Heart right ventricle (tissue), 16 donors: ENCODE results near the gene SYCP2. TPM values are rescaled to one million over a fixed set of nuclear protein-coding genes. Genes with fewer than 3 reads are reported as not detected.
A peak's percentile ranks its signal among the peaks of the same experiment; 100 is the strongest.

Experiments
- ATAC-seq, 8 donors: fragments of 200-7000 bp; cut with Tn5 transposase; one replicate each; pipeline ENCODE4 v1.9.1; 2020; ENCODE audit warnings: mild to moderate bottlenecking in 8 of 8, moderate library complexity in 8 of 8, moderate number of reproducible peaks in 1 of 8
- DNase-seq, 2 donors: peaks; one replicate each; pipeline ENCODE4 v3.0.0-alpha.2; 2020
- H3K27ac ChIP-seq, 10 donors: fragments of 200-600 bp; sonication (generic) in 2 of 10; one replicate each; pipeline versions ENCODE4 v1.5.0 to v1.8.0; 2020 to 2022; ENCODE audit warnings: mild to moderate bottlenecking in 3 of 10
- H3K27me3 ChIP-seq, 7 donors: fragments of 200-600 bp; one replicate each; pipeline ENCODE4 v1.8.0; 2021 to 2022; ENCODE audit warnings: mild to moderate bottlenecking in 2 of 7
- H3K36me3 ChIP-seq, 9 donors: fragments of 200-600 bp; sonication (generic) in 1 of 9; one replicate each; pipeline versions ENCODE4 v1.5.0 to v1.8.0; 2020 to 2022; ENCODE audit warnings: mild to moderate bottlenecking in 2 of 9
- H3K4me1 ChIP-seq, 9 donors: fragments of 200-600 bp; sonication (generic) in 1 of 9; one replicate each; pipeline versions ENCODE4 v1.5.0 to v1.8.0; 2020 to 2022; ENCODE audit warnings: mild to moderate bottlenecking in 4 of 9
- H3K4me3 ChIP-seq, 10 donors: fragments of 200-600 bp; sonication (generic) in 2 of 10; one replicate each; pipeline versions ENCODE4 v1.5.0 to v1.8.0; 2020 to 2022; ENCODE audit warnings: mild to moderate bottlenecking in 7 of 10, moderate library complexity in 2 of 10
- H3K9me3 ChIP-seq, 11 donors: fragments of 200-600 bp in 10 of 11; sonication (generic) in 2 of 11; one replicate each; pipeline versions ENCODE4 v1.5.0 to v1.8.0; 2013 to 2022; ENCODE audit warnings: mild to moderate bottlenecking in 2 of 11, control low read depth in 1 of 11, moderate library complexity in 1 of 11
- WGBS, 2 donors: extraction: QIAGEN DNeasy Blood & Tissue Kit; methylation state at CpG; one replicate each; pipeline ENCODE4 v1.1.7; 2013; ENCODE audit warnings: inconsistent platforms in 1 of 2; 5-methylcytosine and 5-hydroxymethylcytosine counted together
- intact Hi-C, 10 donors: fragments of 100-400 bp; cut with DNase I; formaldehyde crosslinking; loops; one replicate each; pipeline versions ENCODE4 v1.11.1 to v1.14.2; 2022
- polyA plus RNA-seq, 2 donors: library from polyadenylated mRNA; stranded (reverse); fragments of 200-250 nt; gene quantifications; one replicate each; pipeline ENCODE4 v1.2.3, GENCODE V29; 2013
- total RNA-seq, 10 donors: library from RNA; stranded (reverse); fragmentation: NEBNext Ultra II Directional in 3 of 10; extraction: Animal tissue kit (Norgen Biotek cat#: 25700) in 3 of 10; gene quantifications; one replicate each; pipeline versions ENCODE4 v1.2.1 to v1.2.4, GENCODE V29; 2021 to 2023
- TF ChIP-seq, protein P1 (sequence below), 9 donors: fragments of 200-600 bp; sonication (generic) in 2 of 9; IDR thresholded peaks; one replicate each; pipeline versions ENCODE4 v1.5.0 to v1.8.0; 2021 to 2022; ENCODE audit warnings: antibody characterized with exemption in 9 of 9, mild to moderate bottlenecking in 5 of 9, moderate library complexity in 1 of 9
- donor health status: Arrhythmogenic right ventricular cardiomyopathy.
- donor health status: ischemic (EF 13 %, LVEDD 7.1; RV severe dilation, severe dysfunction).
- donor health status: healthy with polysubstance abuse.
- donor health status: DM: no; HTN: yes; CAD: no.
- donor health status: DM: no; HTN: no; CAD: no.
- donor health status: ischemic (EF 25% LVEDD 6.9; RV normal size, moderate dysfunction).
- donor health status: ischemic (EF 25% LVEDD 5.7; RV mildly dilated, moderate dysfunction).
- donor health status: healthy.
- donor health status: DM: yes; HTN: yes; CAD: no.
- donor health status: Ischemic cardiomyopathy.
- donor health status: ischemic (EF 35%, LVEDD 5.7; RV mildly dilated, moderate dysfunction).
- donor health status: nonischemic (EF 11% LVEDD 7.7; RV severe dilation, severe dysfunction).
- donor health status: DM: yes; HTN: yes; CAD: no.
- donor health status: PGD.
- donor health status: ischemic (EF 29% LVEDD 5.4; RV normal size, mild dysfunction).
- donor health status: nonischemic (EF 23%, LVEDD 6.1; RV moderate dilation, normal function).

Gene SYCP2
- total and polyA plus RNA-seq, 12 donors = 0.45 to 7.5 (median 0.93) TPM

GRCh38 chr20:59932616-59933295 is 681 bp downstream of the SYCP2 start:
- 81 to 84% methylated on average over 71 to 72 of the region's 72 CpGs for WGBS, 2 donors
- Histone ChIP-seq H3K27ac (peak overlapping the region in 3 of 10 donors; percentile 82 to 88 (median 84)), H3K36me3 (peaks cover 0 to 6% (median 0%) of the 10 kb centered on the region in 9 donors), H3K9me3 (no peaks in the 10 kb centered on the region), H3K4me1 (peaks cover 0 to 37% (median 27%) of the 10 kb centered on the region in 9 donors), H3K27me3 (no peaks in the 10 kb centered on the region), H3K4me3 (peak overlapping the region in 9 of 10 donors; percentile 62 to 97 (median 77))
- intact Hi-C loops = loop anchor here in 1 of 10 donors (10.0 kb wide), 1 partner anchor 148 kb away; no protein-coding TSS in a partner anchor
- DNase-seq = peak in 1 of 2 donors; percentile 10
- TF ChIP-seq, protein P1, sequence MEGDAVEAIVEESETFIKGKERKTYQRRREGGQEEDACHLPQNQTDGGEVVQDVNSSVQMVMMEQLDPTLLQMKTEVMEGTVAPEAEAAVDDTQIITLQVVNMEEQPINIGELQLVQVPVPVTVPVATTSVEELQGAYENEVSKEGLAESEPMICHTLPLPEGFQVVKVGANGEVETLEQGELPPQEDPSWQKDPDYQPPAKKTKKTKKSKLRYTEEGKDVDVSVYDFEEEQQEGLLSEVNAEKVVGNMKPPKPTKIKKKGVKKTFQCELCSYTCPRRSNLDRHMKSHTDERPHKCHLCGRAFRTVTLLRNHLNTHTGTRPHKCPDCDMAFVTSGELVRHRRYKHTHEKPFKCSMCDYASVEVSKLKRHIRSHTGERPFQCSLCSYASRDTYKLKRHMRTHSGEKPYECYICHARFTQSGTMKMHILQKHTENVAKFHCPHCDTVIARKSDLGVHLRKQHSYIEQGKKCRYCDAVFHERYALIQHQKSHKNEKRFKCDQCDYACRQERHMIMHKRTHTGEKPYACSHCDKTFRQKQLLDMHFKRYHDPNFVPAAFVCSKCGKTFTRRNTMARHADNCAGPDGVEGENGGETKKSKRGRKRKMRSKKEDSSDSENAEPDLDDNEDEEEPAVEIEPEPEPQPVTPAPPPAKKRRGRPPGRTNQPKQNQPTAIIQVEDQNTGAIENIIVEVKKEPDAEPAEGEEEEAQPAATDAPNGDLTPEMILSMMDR (IDR thresholded peaks at IDR 0.05) = no peak
- no peak for ATAC-seq

- Histone ChIP-seq H3K27me3 (no peaks in the 10 kb centered on the region), H3K4me3 (no peak overlapping the region), H3K27ac (no peak overlapping the region), H3K36me3 (peaks cover 0 to 6% (median 0%) of the 10 kb centered on the region in 9 donors), H3K4me1 (peaks cover 0 to 27% (median 16%) of the 10 kb centered on the region in 9 donors), H3K9me3 (no peaks in the 10 kb centered on the region)
- WGBS, 2 donors = 86 to 92% methylated on average over 9 of the region's 9 CpGs
- intact Hi-C loops = loop anchor here in 1 of 10 donors (10.0 kb wide), 1 partner anchor 147 kb away; no protein-coding TSS in a partner anchor
- no peak for DNase-seq
- ATAC-seq = no peak
- TF ChIP-seq, protein P1 (IDR thresholded peaks at IDR 0.05) = no peak
Observed at GRCh38 chr20:59931511-59932312, 1.7 kb downstream of the SYCP2 start.

- Histone ChIP-seq H3K27ac (no peak overlapping the region), H3K4me1 (no peaks in the 10 kb centered on the region), H3K36me3 (no peaks in the 10 kb centered on the region), H3K4me3 (no peak overlapping the region), H3K27me3 (no peaks in the 10 kb centered on the region), H3K9me3 (no peaks in the 10 kb centered on the region)
- ATAC-seq = no peak
- TF ChIP-seq, protein P1 (IDR thresholded peaks at IDR 0.05) = no peak
- DNase-seq = no peak
- intact Hi-C loops = no loop called here
Observed at GRCh38 chr20:59925899-59926298, 7.5 kb downstream of the SYCP2 start.

GRCh38 chr20:59925359-59925758 is 8.1 kb downstream of the SYCP2 start:
- ATAC-seq (no peak), DNase-seq (no peak)
- Histone ChIP-seq H3K27me3 (no peaks in the 10 kb centered on the region), H3K36me3 (no peaks in the 10 kb centered on the region), H3K27ac (no peak overlapping the region), H3K4me1 (no peaks in the 10 kb centered on the region), H3K9me3 (no peaks in the 10 kb centered on the region), H3K4me3 (no peak overlapping the region)
- TF ChIP-seq, protein P1 (IDR thresholded peaks at IDR 0.05) = no peak
- WGBS, 2 donors = 90 to 100% methylated on average over 1 of the region's 1 CpG
- intact Hi-C loops = no loop called here
